Prostate gland (tissue), 2 donors: ENCODE data around the gene UBE2Q2.
"Not testable (repeated sequence)": the region's sequence is repeated elsewhere in the genome, so short reads cannot be mapped to it uniquely, and the experiment has no call there.

Source experiments
- POLR2A ChIP-seq: fragments of 450-650 bp; IDR thresholded peaks from one replicate; pipeline ENCODE4 v1.6.1; 2016; ENCODE audit warnings: antibody characterized with exemption, mild to moderate bottlenecking
- POLR2AphosphoS5 ChIP-seq: sonication (generic); formaldehyde crosslinking; IDR thresholded peaks from one replicate; pipeline ENCODE4 v1.6.1; 2017; ENCODE audit warnings: antibody characterized with exemption
- TF ChIP-seq, protein P1 (sequence below), 4 experiments: fragments of 200-600 bp in 2 of 4; fragments of 450-650 bp in 2 of 4; sonication (generic) in 2 of 4; IDR thresholded peaks; 1 replicate in 3 of 4; 2 replicates in 1 of 4; pipeline ENCODE4 v1.5.1; 2016 to 2019; ENCODE audit warnings: antibody characterized with exemption in 4 of 4, mild to moderate bottlenecking in 2 of 4, moderate library complexity in 2 of 4

DNA sequence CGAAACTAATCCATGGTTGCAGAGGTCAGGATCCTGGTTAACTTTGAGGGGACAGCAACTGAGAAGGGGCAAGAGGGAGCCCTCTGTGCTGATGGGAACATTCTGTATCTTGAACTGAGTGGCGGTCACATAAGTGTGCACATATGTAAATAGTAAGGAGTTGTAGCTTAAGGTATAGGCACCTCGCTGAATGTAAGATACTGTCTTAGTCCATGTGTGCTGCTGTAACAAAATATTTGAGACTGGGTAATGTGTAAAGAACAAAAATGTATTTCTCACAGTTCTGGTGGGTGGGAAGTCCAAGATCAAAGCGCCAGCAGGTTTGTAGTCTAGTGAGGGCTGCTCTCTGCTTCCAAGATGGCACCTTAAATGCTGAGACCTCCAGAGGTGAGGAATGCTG, 42.8 kb upstream of the UBE2Q2 start:
- TF ChIP-seq POLR2AphosphoS5, POLR2A: not testable (repeated sequence)
- TF ChIP-seq, protein P1, sequence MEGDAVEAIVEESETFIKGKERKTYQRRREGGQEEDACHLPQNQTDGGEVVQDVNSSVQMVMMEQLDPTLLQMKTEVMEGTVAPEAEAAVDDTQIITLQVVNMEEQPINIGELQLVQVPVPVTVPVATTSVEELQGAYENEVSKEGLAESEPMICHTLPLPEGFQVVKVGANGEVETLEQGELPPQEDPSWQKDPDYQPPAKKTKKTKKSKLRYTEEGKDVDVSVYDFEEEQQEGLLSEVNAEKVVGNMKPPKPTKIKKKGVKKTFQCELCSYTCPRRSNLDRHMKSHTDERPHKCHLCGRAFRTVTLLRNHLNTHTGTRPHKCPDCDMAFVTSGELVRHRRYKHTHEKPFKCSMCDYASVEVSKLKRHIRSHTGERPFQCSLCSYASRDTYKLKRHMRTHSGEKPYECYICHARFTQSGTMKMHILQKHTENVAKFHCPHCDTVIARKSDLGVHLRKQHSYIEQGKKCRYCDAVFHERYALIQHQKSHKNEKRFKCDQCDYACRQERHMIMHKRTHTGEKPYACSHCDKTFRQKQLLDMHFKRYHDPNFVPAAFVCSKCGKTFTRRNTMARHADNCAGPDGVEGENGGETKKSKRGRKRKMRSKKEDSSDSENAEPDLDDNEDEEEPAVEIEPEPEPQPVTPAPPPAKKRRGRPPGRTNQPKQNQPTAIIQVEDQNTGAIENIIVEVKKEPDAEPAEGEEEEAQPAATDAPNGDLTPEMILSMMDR (IDR thresholded peaks at IDR 0.05): not testable (repeated sequence)
